GM06990 (cell line): ENCODE results near the gene CLSTN3.

Source experiments
- DNase-seq: peaks from one replicate; pipeline ENCODE4 v3.0.0-alpha.2; 2011; ENCODE audit not compliant: insufficient read length; ENCODE audit errors: extremely low read depth
- H3K27me3 ChIP-seq: replicated peaks from 2 replicates; pipeline ENCODE4 v1.6.0; 2011; ENCODE audit warnings: low read length; ENCODE audit not compliant: control insufficient read depth, insufficient read depth
- H3K36me3 ChIP-seq: 2 replicates; pipeline ENCODE4 v1.5.1; 2011; ENCODE audit warnings: low read length; ENCODE audit not compliant: control insufficient read depth, insufficient read depth
- H3K4me3 ChIP-seq: replicated peaks from 2 replicates; pipeline ENCODE4 v1.5.1; 2011; ENCODE audit warnings: low read depth, mild to moderate bottlenecking, control low read depth, low read length
- CTCF ChIP-seq: IDR thresholded peaks from 2 replicates; pipeline ENCODE4 v1.5.1; 2011; ENCODE audit warnings: low read length, control low read depth, mild to moderate bottlenecking, inconsistent platforms; ENCODE audit not compliant: insufficient read depth, poor library complexity, severe bottlenecking

The CLSTN3 gene

GRCh38 chr12:7157391-7157790 is 27.2 kb downstream of the CLSTN3 start:
- H3K36me3 ChIP-seq = peaks cover 5% of the 10 kb centered on the region
- no peak overlapping the region for H3K4me3 ChIP-seq
- TF ChIP-seq CTCF = no peak
- no peaks in the 10 kb centered on the region; the same call in 1 of the 2 replicates for H3K27me3 ChIP-seq
- no peak for DNase-seq

- peaks cover 5% of the 10 kb centered on the region for H3K36me3 ChIP-seq
- no peak for DNase-seq
- no peak overlapping the region for H3K4me3 ChIP-seq
- H3K27me3 ChIP-seq = no peaks in the 10 kb centered on the region; the same call in 1 of the 2 replicates
- TF ChIP-seq CTCF = no peak
Measured at GRCh38 chr12:7158781-7159609, 28.8 kb downstream of the CLSTN3 start.

- Histone ChIP-seq H3K27me3 (no peaks in the 10 kb centered on the region; the same call in 1 of the 2 replicates), H3K4me3 (no peak overlapping the region), H3K36me3 (peaks cover 5% of the 10 kb centered on the region)
- DNase-seq = no peak
- TF ChIP-seq CTCF = no peak
Measured at GRCh38 chr12:7160183-7160582, 30.0 kb downstream of the CLSTN3 start.

GRCh38 chr12:7161327-7161726 is 31.2 kb downstream of the CLSTN3 start:
- H3K4me3 ChIP-seq = no peak overlapping the region
- DNase-seq = no peak
- peaks cover 5% of the 10 kb centered on the region for H3K36me3 ChIP-seq
- no peaks in the 10 kb centered on the region; the same call in 1 of the 2 replicates for H3K27me3 ChIP-seq
- TF ChIP-seq CTCF = no peak

- no peak for TF ChIP-seq CTCF
- peaks cover 1% of the 10 kb centered on the region for H3K36me3 ChIP-seq
- H3K27me3 ChIP-seq = no peaks in the 10 kb centered on the region; the same call in 1 of the 2 replicates
- no peak overlapping the region for H3K4me3 ChIP-seq
- DNase-seq = no peak
Measured at GRCh38 chr12:7161811-7162210, 31.6 kb downstream of the CLSTN3 start.
